Lower leg skin (tissue), 3 donors: ENCODE measurements around the gene SSH2.

Experiments used
- POLR2A ChIP-seq, 2 donors: fragments of 450-650 bp; IDR thresholded peaks; one replicate each; pipeline ENCODE4 v1.6.1; 2016 to 2017; ENCODE audit warnings: antibody characterized with exemption in 2 of 2, mild to moderate bottlenecking in 1 of 2, moderate library complexity in 1 of 2
- TF ChIP-seq, protein P1 (sequence below), 3 donors: fragments of 450-650 bp; IDR thresholded peaks; one replicate each; pipeline ENCODE4 v1.5.1; 2016; ENCODE audit warnings: antibody characterized with exemption in 3 of 3, mild to moderate bottlenecking in 3 of 3, moderate library complexity in 2 of 3

DNA sequence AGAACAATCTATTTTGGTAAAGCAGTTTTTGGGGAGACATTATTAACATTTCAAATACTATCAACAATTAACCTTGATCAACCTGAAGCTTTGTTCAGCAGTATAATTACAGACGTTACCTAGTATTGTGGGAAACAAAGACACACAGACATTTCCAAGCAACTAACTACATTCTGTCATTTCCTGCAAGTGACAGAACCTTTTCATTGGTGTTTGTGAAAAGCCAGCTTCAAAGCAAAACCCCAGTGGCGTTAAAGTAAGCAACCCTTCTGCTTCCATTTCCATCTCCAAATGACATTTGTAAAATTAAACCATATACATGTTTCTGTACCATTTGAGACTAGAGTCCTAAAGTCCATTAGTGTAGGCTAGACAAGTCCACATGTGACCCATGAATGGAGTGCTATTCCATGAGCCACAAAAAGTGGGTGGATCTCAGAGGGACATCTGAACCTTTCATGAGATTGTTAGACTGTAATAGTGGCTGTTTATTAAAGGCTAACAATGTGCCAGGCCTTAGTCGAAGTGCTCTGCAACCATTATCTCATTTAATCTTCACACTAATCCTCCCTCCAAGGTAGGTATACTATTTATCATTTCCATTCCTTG is 101.2 kb downstream of the SSH2 start:
- TF ChIP-seq, protein P1, sequence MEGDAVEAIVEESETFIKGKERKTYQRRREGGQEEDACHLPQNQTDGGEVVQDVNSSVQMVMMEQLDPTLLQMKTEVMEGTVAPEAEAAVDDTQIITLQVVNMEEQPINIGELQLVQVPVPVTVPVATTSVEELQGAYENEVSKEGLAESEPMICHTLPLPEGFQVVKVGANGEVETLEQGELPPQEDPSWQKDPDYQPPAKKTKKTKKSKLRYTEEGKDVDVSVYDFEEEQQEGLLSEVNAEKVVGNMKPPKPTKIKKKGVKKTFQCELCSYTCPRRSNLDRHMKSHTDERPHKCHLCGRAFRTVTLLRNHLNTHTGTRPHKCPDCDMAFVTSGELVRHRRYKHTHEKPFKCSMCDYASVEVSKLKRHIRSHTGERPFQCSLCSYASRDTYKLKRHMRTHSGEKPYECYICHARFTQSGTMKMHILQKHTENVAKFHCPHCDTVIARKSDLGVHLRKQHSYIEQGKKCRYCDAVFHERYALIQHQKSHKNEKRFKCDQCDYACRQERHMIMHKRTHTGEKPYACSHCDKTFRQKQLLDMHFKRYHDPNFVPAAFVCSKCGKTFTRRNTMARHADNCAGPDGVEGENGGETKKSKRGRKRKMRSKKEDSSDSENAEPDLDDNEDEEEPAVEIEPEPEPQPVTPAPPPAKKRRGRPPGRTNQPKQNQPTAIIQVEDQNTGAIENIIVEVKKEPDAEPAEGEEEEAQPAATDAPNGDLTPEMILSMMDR (IDR thresholded peaks at IDR 0.05) = no peak
- no peak for TF ChIP-seq POLR2A (IDR thresholded peaks at IDR 0.05)
